CD14-positive monocyte (primary cell): ENCODE results near the gene HBZ. TPM values are rescaled to one million over a fixed set of nuclear protein-coding genes. Genes with fewer than 3 reads are reported as not detected.
A peak's percentile ranks its signal among the peaks of the same experiment; 100 is the strongest.
"Not testable (repeated sequence)": the region's sequence is repeated elsewhere in the genome, so short reads cannot be mapped to it uniquely, and the experiment has no call there.

ENCODE experiments used
- DNase-seq, 3 donors: peaks; one replicate each; pipeline ENCODE4 v3.0.0-alpha.2; 2011 to 2022
- H2AFZ ChIP-seq: 2 replicates; pipeline ENCODE4 v1.6.0; 2012; ENCODE audit warnings: mild to moderate bottlenecking, low read depth, low read length, inconsistent platforms; ENCODE audit not compliant: insufficient read depth, poor library complexity, severe bottlenecking
- H3K27ac ChIP-seq, 2 donors: 1 replicate in 1 of 2; 2 replicates in 1 of 2; pipeline ENCODE4 v1.5.1; 2012 to 2013; ENCODE audit warnings: low read length in 2 of 2, control low read depth in 1 of 2, inconsistent platforms in 1 of 2, low read depth in 1 of 2, mild to moderate bottlenecking in 1 of 2
- H3K27me3 ChIP-seq, 2 donors: one replicate each; pipeline versions ENCODE4 v1.6.0 to v1.6.1; 2011 to 2013; ENCODE audit warnings: low read length in 2 of 2; ENCODE audit not compliant: control insufficient read depth in 2 of 2, insufficient read depth in 2 of 2
- H3K36me3 ChIP-seq, 2 donors: replicated peaks in 1 of 2; 1 replicate in 1 of 2; 2 replicates in 1 of 2; pipeline versions ENCODE4 v1.5.1 to v1.6.1; 2012 to 2013; ENCODE audit warnings: low read length in 2 of 2, control low read depth in 1 of 2, inconsistent platforms in 1 of 2, mild to moderate bottlenecking in 1 of 2; ENCODE audit not compliant: insufficient read depth in 2 of 2, control insufficient read depth in 1 of 2
- H3K4me1 ChIP-seq, 2 donors: 1 replicate in 1 of 2; 2 replicates in 1 of 2; pipeline versions ENCODE4 v1.5.1 to v1.6.1; 2012 to 2013; ENCODE audit warnings: low read length in 2 of 2, control low read depth in 1 of 2, inconsistent platforms in 1 of 2, mild to moderate bottlenecking in 1 of 2, moderate library complexity in 1 of 2; ENCODE audit not compliant: insufficient read depth in 2 of 2, control insufficient read depth in 1 of 2
- H3K4me2 ChIP-seq: replicated peaks from 2 replicates; pipeline ENCODE3; 2012; ENCODE audit warnings: low read length, moderate library complexity, mild to moderate bottlenecking; ENCODE audit not compliant: poor library complexity, severe bottlenecking; ENCODE audit errors: extremely low read depth
- H3K4me3 ChIP-seq, 3 experiments: fragments of 200-600 bp in 1 of 3; sonication (generic) in 1 of 3; replicated peaks in 1 of 3; 1 replicate in 2 of 3; 2 replicates in 1 of 3; pipeline ENCODE4 v1.5.1; 2011 to 2013; ENCODE audit warnings: low read length in 3 of 3, mild to moderate bottlenecking in 3 of 3, control low read depth in 2 of 3, low read depth in 2 of 3, inconsistent platforms in 1 of 3, moderate library complexity in 1 of 3
- H3K79me2 ChIP-seq: 2 replicates; pipeline ENCODE4 v1.6.0; 2012; ENCODE audit warnings: mild to moderate bottlenecking, control low read depth, inconsistent platforms, low read length, moderate library complexity; ENCODE audit not compliant: insufficient read depth
- H3K9ac ChIP-seq: 2 replicates; pipeline ENCODE4 v1.6.0; 2017; ENCODE audit warnings: low read length, mild to moderate bottlenecking; ENCODE audit not compliant: insufficient read depth, poor library complexity, severe bottlenecking
- H3K9me3 ChIP-seq, 2 donors: replicated peaks in 1 of 2; 1 replicate in 1 of 2; 2 replicates in 1 of 2; pipeline versions ENCODE4 v1.5.1 to v1.6.1; 2012 to 2013; ENCODE audit warnings: low read length in 2 of 2, control low read depth in 1 of 2; ENCODE audit not compliant: control insufficient read depth in 1 of 2, insufficient read depth in 1 of 2
- H4K20me1 ChIP-seq: 2 replicates; pipeline ENCODE4 v1.6.0; 2012; ENCODE audit warnings: mild to moderate bottlenecking, low read length, control low read depth, moderate library complexity; ENCODE audit not compliant: insufficient read depth
- H3K27ac Mint-ChIP-seq, 7 donors: one replicate each; pipeline ENCODE4 v1.8.0; 2020; ENCODE audit warnings: mild to moderate bottlenecking in 7 of 7, mixed read lengths in 7 of 7, moderate library complexity in 6 of 7, inconsistent platforms in 2 of 7
- H3K27me3 Mint-ChIP-seq, 3 donors: one replicate each; pipeline ENCODE4 v1.8.0; 2021 to 2022; ENCODE audit warnings: low read depth in 3 of 3, mild to moderate bottlenecking in 3 of 3, mixed read lengths in 3 of 3, moderate library complexity in 3 of 3, inconsistent platforms in 1 of 3
- H3K36me3 Mint-ChIP-seq, 2 donors: one replicate each; pipeline ENCODE4 v1.8.0; 2020; ENCODE audit warnings: mixed read lengths in 2 of 2, inconsistent platforms in 1 of 2, mild to moderate bottlenecking in 1 of 2
- H3K4me1 Mint-ChIP-seq: one replicate; pipeline ENCODE4 v1.8.0; 2020; ENCODE audit warnings: mild to moderate bottlenecking, mixed read lengths
- H3K4me3 Mint-ChIP-seq, 2 donors: one replicate each; pipeline ENCODE4 v1.8.0; 2020; ENCODE audit warnings: mild to moderate bottlenecking in 2 of 2, mixed read lengths in 2 of 2, moderate library complexity in 1 of 2
- H3K9me3 Mint-ChIP-seq, 7 donors: one replicate each; pipeline ENCODE4 v1.8.0; 2020 to 2022; ENCODE audit warnings: mixed read lengths in 7 of 7, mild to moderate bottlenecking in 6 of 7, moderate library complexity in 6 of 7, inconsistent platforms in 2 of 7
- CTCF ChIP-seq: fragments of 200-600 bp; IDR thresholded peaks from one replicate; pipeline ENCODE4 v1.8.0; 2022; ENCODE audit warnings: antibody characterized with exemption, mild to moderate bottlenecking
- WGBS: methylation state at CpG from one replicate; pipeline ENCODE4 v1.1.5; 2013; ENCODE audit warnings: missing lambda C conversion rate; ENCODE audit not compliant: insufficient coverage; 5-methylcytosine and 5-hydroxymethylcytosine counted together
- intact Hi-C, 2 donors: fragments of 100-400 bp; cut with micrococcal nuclease; formaldehyde crosslinking; loops; one replicate each; pipeline versions ENCODE4 v1.15.0 to v1.15.1; 2023
- polyA plus RNA-seq, 3 donors: library from polyadenylated mRNA; depleted of rRNA in 1 of 3; unstranded in 2 of 3; stranded (reverse) in 1 of 3; fragments of 300-500 nt in 2 of 3; fragments of >200 nt in 1 of 3; fragmentation: Illumina TruSeq in 2 of 3; gene quantifications; 1 replicate in 2 of 3; 2 replicates in 1 of 3; pipeline ENCODE4 v1.2.3, GENCODE V29; 2012 to 2021

Gene HBZ
- polyA plus RNA-seq, 3 donors: not detected

DNA sequence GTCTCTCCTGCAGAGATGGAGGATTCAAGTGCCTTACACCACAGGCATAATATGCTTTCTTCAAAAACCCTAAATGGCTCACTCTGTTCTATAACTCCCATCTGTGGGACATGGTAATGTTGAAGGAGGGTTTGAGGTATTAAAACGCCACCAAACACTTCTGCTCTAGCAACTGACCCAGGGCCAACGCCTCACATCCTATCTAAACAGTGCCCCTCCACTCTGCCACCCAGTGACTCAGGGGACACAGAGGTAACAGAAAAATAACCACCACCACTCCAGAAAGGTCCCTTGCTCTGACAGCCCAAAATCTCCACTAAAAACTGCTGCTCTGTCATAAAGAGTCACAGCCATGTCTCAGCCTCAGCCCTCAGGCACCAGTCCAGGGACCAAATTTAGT is 31.7 kb upstream of the HBZ start:
- no peak overlapping the region for H3K4me3 ChIP-seq
- no peaks in the 10 kb centered on the region for H4K20me1 ChIP-seq
- Mint-ChIP-seq H3K4me1 (no peaks in the 10 kb centered on the region), H3K4me3 (no peak overlapping the region), H3K27ac (peak overlapping the region in 1 of 7 donors; percentile 48), H3K27me3 (no peaks in the 10 kb centered on the region), H3K36me3 (peaks cover 34 to 51% of the 10 kb centered on the region in 2 donors), H3K9me3 (no peaks in the 10 kb centered on the region)
- H2AFZ ChIP-seq: no peak overlapping the region
- H3K9ac ChIP-seq: no peak overlapping the region
- no peak for DNase-seq
- H3K4me1 ChIP-seq: no peaks in the 10 kb centered on the region
- no peak for TF ChIP-seq CTCF
- intact Hi-C loops: no loop called here
- H3K27me3 ChIP-seq: no peaks in the 10 kb centered on the region
- H3K9me3 ChIP-seq: no peaks in the 10 kb centered on the region
- H3K79me2 ChIP-seq: no peaks in the 10 kb centered on the region
- WGBS: 83% methylated on average over 2 of the region's 2 CpGs
- no peak overlapping the region for H3K27ac ChIP-seq
- peaks cover 2 to 25% of the 10 kb centered on the region in 2 donors for H3K36me3 ChIP-seq
- no peak overlapping the region for H3K4me2 ChIP-seq

DNA sequence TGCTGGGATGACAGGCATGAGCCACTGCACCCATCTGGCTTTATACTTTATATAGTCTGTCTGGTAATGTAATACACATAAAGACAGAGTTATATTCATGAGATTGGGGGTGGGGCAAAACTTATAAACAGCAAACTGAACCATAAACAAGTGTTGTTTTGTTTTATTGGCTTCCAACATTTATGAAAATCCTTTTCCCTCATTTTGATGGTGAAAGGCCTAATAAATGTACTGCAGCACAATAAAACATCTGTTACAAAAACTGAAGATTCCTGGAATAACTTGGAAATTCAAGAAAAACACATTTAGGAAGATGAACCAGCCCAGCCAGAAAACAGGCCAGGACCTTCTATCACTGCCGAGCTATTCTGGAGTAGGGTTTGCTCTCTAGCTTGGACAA is 30.1 kb upstream of the HBZ start:
- H3K9me3 ChIP-seq: no peaks in the 10 kb centered on the region
- H3K4me2 ChIP-seq: no peak overlapping the region
- H3K27ac ChIP-seq: no peak overlapping the region
- no peak for DNase-seq
- no peaks in the 10 kb centered on the region for H3K4me1 ChIP-seq
- no peaks in the 10 kb centered on the region for H3K4me1 Mint-ChIP-seq
- H2AFZ ChIP-seq: no peak overlapping the region
- peak overlapping the region in 1 of 7 donors; percentile 45 for H3K27ac Mint-ChIP-seq
- peaks cover 22 to 38% of the 10 kb centered on the region in 2 donors for H3K36me3 Mint-ChIP-seq
- H3K4me3 Mint-ChIP-seq: no peak overlapping the region
- H3K9me3 Mint-ChIP-seq: no peaks in the 10 kb centered on the region
- no CpG with 5 or more reads among the region's 1 CpG for WGBS
- no peaks in the 10 kb centered on the region for H3K27me3 Mint-ChIP-seq
- H3K36me3 ChIP-seq: peaks cover 2 to 9% of the 10 kb centered on the region in 2 donors
- H4K20me1 ChIP-seq: no peaks in the 10 kb centered on the region
- no peaks in the 10 kb centered on the region for H3K79me2 ChIP-seq
- intact Hi-C loops: no loop called here
- H3K27me3 ChIP-seq: no peaks in the 10 kb centered on the region
- H3K4me3 ChIP-seq: no peak overlapping the region
- no peak overlapping the region for H3K9ac ChIP-seq
- TF ChIP-seq CTCF: no peak

GRCh38 chr16:123558-124350 is 28.7 kb upstream of the HBZ start:
- H2AFZ ChIP-seq, H3K36me3 ChIP-seq, H3K79me2 ChIP-seq, H3K4me2 ChIP-seq, DNase-seq, H3K27ac Mint-ChIP-seq, H3K9me3 ChIP-seq, H3K4me1 ChIP-seq, H3K9me3 Mint-ChIP-seq, intact Hi-C loops, H3K4me3 Mint-ChIP-seq, H3K27ac ChIP-seq, H3K27me3 Mint-ChIP-seq, H4K20me1 ChIP-seq, H3K27me3 ChIP-seq, H3K4me3 ChIP-seq, H3K9ac ChIP-seq, H3K4me1 Mint-ChIP-seq: not testable (repeated sequence)
- WGBS: 86% methylated on average over 9 of the region's 19 CpGs
- H3K36me3 Mint-ChIP-seq: peaks cover 22 to 36% of the 10 kb centered on the region in 2 donors
